GM21381 (cell line): ENCODE measurements around the gene LITAF.
"Not testable (repeated sequence)": the region's sequence is repeated elsewhere in the genome, so short reads cannot be mapped to it uniquely, and the experiment has no call there.

Experiments used
- ATAC-seq: cut with Tn5 transposase; IDR thresholded peaks from one replicate; pipeline ENCODE4 v1.9.1; 2021; ENCODE audit warnings: mild to moderate bottlenecking, moderate library complexity; ENCODE audit not compliant: unreplicated experiment

Gene LITAF

GRCh38 chr16:11526655-11527350 lies 59.9 kb downstream of the LITAF start:
- no peak for ATAC-seq

- ATAC-seq, result no peak
Measured at GRCh38 chr16:11524098-11524760, 62.5 kb downstream of the LITAF start.

GRCh38 chr16:11521055-11521454 lies 65.7 kb downstream of the LITAF start:
- no peak for ATAC-seq

- ATAC-seq, result no peak
Measured at GRCh38 chr16:11520442-11520841, 66.3 kb downstream of the LITAF start.

- ATAC-seq, result no peak
Measured at GRCh38 chr16:11517961-11518360, 68.8 kb downstream of the LITAF start.

- no peak for ATAC-seq
Measured at GRCh38 chr16:11515540-11516430, 70.9 kb downstream of the LITAF start.

- no peak for ATAC-seq
Measured at GRCh38 chr16:11514283-11514682, 72.4 kb downstream of the LITAF start.

- ATAC-seq, result not testable (repeated sequence)
Measured at GRCh38 chr16:11513366-11513765, 73.4 kb downstream of the LITAF start.

- ATAC-seq, result no peak
Measured at GRCh38 chr16:11511801-11512200, 74.9 kb downstream of the LITAF start.

GRCh38 chr16:11511328-11511727 lies 75.4 kb downstream of the LITAF start:
- no peak for ATAC-seq

- ATAC-seq, result no peak
Measured at GRCh38 chr16:11510178-11510973, 76.3 kb downstream of the LITAF start.

GRCh38 chr16:11507991-11508390 lies 78.7 kb downstream of the LITAF start:
- no peak for ATAC-seq

GRCh38 chr16:11507350-11507749 lies 79.4 kb downstream of the LITAF start:
- no peak for ATAC-seq

- no peak for ATAC-seq
Measured at GRCh38 chr16:11506741-11507305, 79.9 kb downstream of the LITAF start.

- not testable (repeated sequence) for ATAC-seq
Measured at GRCh38 chr16:11504261-11504660, 82.5 kb downstream of the LITAF start.

GRCh38 chr16:11503566-11503965 lies 83.2 kb downstream of the LITAF start:
- ATAC-seq, result no peak

- no peak for ATAC-seq
Measured at GRCh38 chr16:11502239-11502638, 84.5 kb downstream of the LITAF start.

- no peak for ATAC-seq
Measured at GRCh38 chr16:11501632-11502031, 85.1 kb downstream of the LITAF start.

- no peak for ATAC-seq
Measured at GRCh38 chr16:11500700-11501346, 85.9 kb downstream of the LITAF start.
